Ureter (tissue), 1 donor: Measurements from ENCODE around the gene NOVA2. TPM values are rescaled to one million over a fixed set of nuclear protein-coding genes. Genes with fewer than 3 reads are reported as not detected.

Experiments used
- DNase-seq: peaks from one replicate; pipeline ENCODE4 v3.0.0-alpha.2; 2020; ENCODE audit warnings: low spot score
- total RNA-seq: library from RNA; stranded (reverse); gene quantifications from one replicate; pipeline ENCODE4 v1.2.4, GENCODE V29; 2023
- donor health status: DM: yes; HTN: yes; CAD: no.

NOVA2 gene
- total RNA-seq, 1 donor from 2014 or later: 4.4 TPM

GRCh38 chr19:46000491-46001246 is 27.0 kb upstream of the NOVA2 start:
- no peak for DNase-seq

- no peak for DNase-seq
Observed at GRCh38 chr19:45999653-46000121, 26.0 kb upstream of the NOVA2 start.

GRCh38 chr19:45998834-45999233 is 25.2 kb upstream of the NOVA2 start:
- no peak for DNase-seq

GRCh38 chr19:45996933-45997332 is 23.3 kb upstream of the NOVA2 start:
- no peak for DNase-seq

- DNase-seq: no peak
Observed at GRCh38 chr19:45995715-45996385, 22.2 kb upstream of the NOVA2 start.

GRCh38 chr19:45994998-45995714 is 21.5 kb upstream of the NOVA2 start, which contains the start of gene CCDC61:
Gene CCDC61 (plus strand): TSS chr19:45995467. CDS start chr19:46003019, 7,552 bp downstream.
- DNase-seq: peak; percentile 98

GRCh38 chr19:45994456-45994997 is 20.9 kb upstream of the NOVA2 start:
- DNase-seq: no peak

GRCh38 chr19:45990113-45990728 is 16.6 kb upstream of the NOVA2 start:
- no peak for DNase-seq

- DNase-seq: no peak
Observed at GRCh38 chr19:45985321-45985720, 11.7 kb upstream of the NOVA2 start.

GRCh38 chr19:45981350-45981749 is 7.7 kb upstream of the NOVA2 start:
- no peak for DNase-seq

GRCh38 chr19:45978156-45978555 is 4.5 kb upstream of the NOVA2 start:
- DNase-seq: no peak

- no peak for DNase-seq
Observed at GRCh38 chr19:45976178-45976577, 2.5 kb upstream of the NOVA2 start.

- DNase-seq: no peak
Observed at GRCh38 chr19:45975306-45976070, 1.8 kb upstream of the NOVA2 start.

GRCh38 chr19:45972947-45973540 is 621 bp downstream of the NOVA2 start:
- DNase-seq: no peak

- DNase-seq: no peak
Observed at GRCh38 chr19:45972081-45972946, 1.4 kb downstream of the NOVA2 start.

- no peak for DNase-seq
Observed at GRCh38 chr19:45971260-45971902, 2.3 kb downstream of the NOVA2 start.

GRCh38 chr19:45969676-45970075 is 4.0 kb downstream of the NOVA2 start:
- DNase-seq: no peak

- DNase-seq: no peak
Observed at GRCh38 chr19:45968626-45969025, 5.0 kb downstream of the NOVA2 start.

GRCh38 chr19:45967246-45967645 is 6.4 kb downstream of the NOVA2 start:
- DNase-seq: no peak
